GM12801 (cell line): Measurements from ENCODE around the gene TXNL1.

Experiments
- CTCF ChIP-seq: IDR thresholded peaks from one replicate; pipeline ENCODE4 v1.5.1; 2011; ENCODE audit warnings: control low read depth; ENCODE audit not compliant: insufficient read length; ENCODE audit errors: extremely low read depth

The TXNL1 gene

GRCh38 chr18:56651771-56652092 lies 13.3 kb upstream of the TXNL1 start:
- no peak for TF ChIP-seq CTCF

GRCh38 chr18:56650944-56651770 lies 12.8 kb upstream of the TXNL1 start, which contains the start of gene WDR7:
TSS of gene WDR7 (plus strand) at chr18:56651359. CDS start at chr18:56672516, 21,157 bp downstream.
- TF ChIP-seq CTCF = no peak

GRCh38 chr18:56649996-56650395 lies 11.6 kb upstream of the TXNL1 start:
- no peak for TF ChIP-seq CTCF

- TF ChIP-seq CTCF = no peak
Observed at GRCh38 chr18:56647951-56648893, 9.8 kb upstream of the TXNL1 start.

- no peak for TF ChIP-seq CTCF
Observed at GRCh38 chr18:56647071-56647470, 8.7 kb upstream of the TXNL1 start.

GRCh38 chr18:56645415-56646016 lies 7.1 kb upstream of the TXNL1 start:
- TF ChIP-seq CTCF = no peak

- no peak for TF ChIP-seq CTCF
Observed at GRCh38 chr18:56643381-56643780, 5.0 kb upstream of the TXNL1 start.
